HG02870 (cell line): ENCODE data around the gene ZNF501.

Experiments used
- ATAC-seq: cut with Tn5 transposase; IDR thresholded peaks from one replicate; pipeline ENCODE4 v1.9.1; 2021; ENCODE audit warnings: mild to moderate bottlenecking, moderate library complexity; ENCODE audit not compliant: unreplicated experiment

ZNF501 gene

GRCh38 chr3:44729384-44729910, at the start of gene ZNF501:
TSS of gene ZNF501 (plus strand) at chr3:44729635. CDS start at chr3:44734422, 4,787 bp downstream.
- peak; percentile 91 for ATAC-seq

GRCh38 chr3:44680921-44681455, 48.4 kb upstream of the ZNF501 start:
- no peak for ATAC-seq

- ATAC-seq = no peak
These were observed 47.1 kb upstream of the ZNF501 start for GRCh38 chr3:44682182-44682896.

GRCh38 chr3:44685128-44685800, 44.2 kb upstream of the ZNF501 start:
- peak; percentile 57 for ATAC-seq

GRCh38 chr3:44687898-44688297, 41.5 kb upstream of the ZNF501 start:
- ATAC-seq = no peak

GRCh38 chr3:44712455-44713075, 16.9 kb upstream of the ZNF501 start, which contains the start of gene ZNF502:
TSS of gene ZNF502 (plus strand) at chr3:44712660. CDS start at chr3:44720262, 7,602 bp downstream.
- no peak for ATAC-seq

GRCh38 chr3:44721231-44722102, 8.0 kb upstream of the ZNF501 start:
- ATAC-seq = no peak

- no peak for ATAC-seq
These were observed 7.4 kb upstream of the ZNF501 start for GRCh38 chr3:44722103-44722401.

GRCh38 chr3:44734646-44735168, 5.3 kb downstream of the ZNF501 start:
- no peak for ATAC-seq

GRCh38 chr3:44761101-44761423, 31.6 kb downstream of the ZNF501 start:
- peak; percentile 5 for ATAC-seq

- peak; percentile 89 for ATAC-seq
These were observed 32.2 kb downstream of the ZNF501 start, which contains the start of the genes KIAA1143 and KIF15 for GRCh38 chr3:44761424-44762169. TSS of gene KIAA1143 (minus strand) at chr3:44761619. CDS start at chr3:44761602, 17 bp downstream. TSS of gene KIF15 (plus strand) at chr3:44761794. CDS start at chr3:44761866, 72 bp downstream.

- no peak for ATAC-seq
These were observed 32.8 kb downstream of the ZNF501 start for GRCh38 chr3:44762170-44762677.

- ATAC-seq = no peak
These were observed 33.3 kb downstream of the ZNF501 start for GRCh38 chr3:44762690-44763089.

GRCh38 chr3:44764248-44764647, 34.8 kb downstream of the ZNF501 start:
- no peak for ATAC-seq

- ATAC-seq = no peak
These were observed 42.1 kb downstream of the ZNF501 start for GRCh38 chr3:44771424-44772098.

GRCh38 chr3:44772099-44772442, 42.6 kb downstream of the ZNF501 start:
- no peak for ATAC-seq

GRCh38 chr3:44782891-44783290, 53.5 kb downstream of the ZNF501 start:
- no peak for ATAC-seq
